RWPE1 (cell line): Measurements from ENCODE around the gene TBC1D1.

Experiments used
- CTCF ChIA-PET: fragments of 350-600 bp; sonication (Branson Sonifier 250); formaldehyde crosslinking; extraction: SDS; loops from one replicate; lab custom pipeline; 2021; lab: Yijun Ruan, JAX
- POLR2A ChIA-PET: fragments of 400-600 bp; formaldehyde crosslinking; extraction: SDS; loops from one replicate; lab custom pipeline; 2020; ENCODE audit warnings: antibody characterized with exemption; ENCODE audit not compliant: low non-redundant PET; lab: Yijun Ruan, JAX
- DNase-seq: peaks from one replicate; pipeline ENCODE4 v3.0.0; 2012; ENCODE audit warnings: low spot score
- H3K27ac ChIP-seq: fragments of 450-650 bp; 2 replicates; pipeline ENCODE4 v1.5.1; 2017
- TF ChIP-seq, protein P1 (sequence below): fragments of 450-650 bp; conservative IDR thresholded peaks from 2 replicates; pipeline ENCODE4 v1.5.1; 2017; ENCODE audit warnings: low read depth, mild to moderate bottlenecking

The TBC1D1 gene

DNA sequence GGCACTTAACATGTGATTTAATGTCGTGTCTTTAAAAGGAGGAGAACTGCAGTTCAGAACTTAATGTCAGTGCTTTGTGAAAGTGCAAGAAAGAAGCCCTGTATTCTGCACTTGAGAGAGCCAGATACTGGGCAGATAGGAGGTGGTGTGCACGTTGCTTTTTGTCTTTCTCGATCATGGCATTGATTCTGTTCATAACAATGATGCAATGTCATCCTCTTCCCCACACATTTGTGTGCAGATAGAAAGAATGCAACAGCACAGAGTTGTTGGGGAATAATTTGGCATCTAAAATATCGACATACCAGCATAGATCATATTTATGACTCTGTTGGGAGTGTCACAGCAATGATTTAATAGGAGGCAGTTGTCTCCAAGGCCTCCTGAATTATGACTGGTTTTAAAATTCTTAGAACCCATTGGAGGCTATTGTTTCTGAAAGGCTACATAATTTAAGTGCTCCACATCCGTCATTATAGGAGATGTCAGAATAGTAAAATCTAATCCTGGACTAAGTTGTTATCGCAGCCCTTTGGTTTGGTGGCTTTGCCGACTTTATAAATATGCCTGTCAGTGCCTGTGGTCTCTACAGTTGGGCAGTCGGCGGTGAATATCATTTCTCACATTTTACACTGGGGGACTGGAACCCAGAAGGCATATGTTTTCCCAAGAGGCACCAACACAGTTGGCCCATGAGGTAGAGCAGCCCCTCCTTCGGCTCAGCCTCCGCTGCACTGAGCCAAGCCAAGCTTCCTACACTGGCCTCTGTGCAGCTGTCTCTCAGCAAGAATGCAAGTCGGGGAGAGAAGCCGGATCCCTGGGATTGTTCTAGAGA is 194.2 kb downstream of the TBC1D1 start:
- H3K27ac ChIP-seq, result no peak overlapping the region
- TF ChIP-seq, protein P1, sequence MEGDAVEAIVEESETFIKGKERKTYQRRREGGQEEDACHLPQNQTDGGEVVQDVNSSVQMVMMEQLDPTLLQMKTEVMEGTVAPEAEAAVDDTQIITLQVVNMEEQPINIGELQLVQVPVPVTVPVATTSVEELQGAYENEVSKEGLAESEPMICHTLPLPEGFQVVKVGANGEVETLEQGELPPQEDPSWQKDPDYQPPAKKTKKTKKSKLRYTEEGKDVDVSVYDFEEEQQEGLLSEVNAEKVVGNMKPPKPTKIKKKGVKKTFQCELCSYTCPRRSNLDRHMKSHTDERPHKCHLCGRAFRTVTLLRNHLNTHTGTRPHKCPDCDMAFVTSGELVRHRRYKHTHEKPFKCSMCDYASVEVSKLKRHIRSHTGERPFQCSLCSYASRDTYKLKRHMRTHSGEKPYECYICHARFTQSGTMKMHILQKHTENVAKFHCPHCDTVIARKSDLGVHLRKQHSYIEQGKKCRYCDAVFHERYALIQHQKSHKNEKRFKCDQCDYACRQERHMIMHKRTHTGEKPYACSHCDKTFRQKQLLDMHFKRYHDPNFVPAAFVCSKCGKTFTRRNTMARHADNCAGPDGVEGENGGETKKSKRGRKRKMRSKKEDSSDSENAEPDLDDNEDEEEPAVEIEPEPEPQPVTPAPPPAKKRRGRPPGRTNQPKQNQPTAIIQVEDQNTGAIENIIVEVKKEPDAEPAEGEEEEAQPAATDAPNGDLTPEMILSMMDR, result no peak
- no peak for DNase-seq
- CTCF ChIA-PET, result no interaction called here
- POLR2A ChIA-PET, result no interaction called here

DNA sequence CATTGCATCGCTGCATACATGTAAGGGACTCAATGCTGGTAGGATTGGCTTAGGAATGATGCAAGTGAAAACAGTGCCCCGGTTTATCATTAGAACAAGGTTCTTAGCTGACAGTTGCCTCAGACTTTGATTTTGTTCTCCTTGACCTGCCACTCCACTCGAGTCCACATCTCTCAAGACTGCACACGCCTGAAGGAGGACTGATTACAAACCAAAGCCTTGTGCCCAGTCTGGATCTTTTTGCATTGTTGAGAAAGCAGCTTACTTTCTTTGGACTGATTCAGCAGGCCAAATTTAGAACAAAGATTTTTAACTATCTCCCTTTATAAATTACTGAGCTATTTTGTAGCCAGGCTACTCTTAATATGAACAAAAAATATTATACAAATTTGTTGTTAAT is 194.9 kb downstream of the TBC1D1 start:
- no peak overlapping the region for H3K27ac ChIP-seq
- CTCF ChIA-PET, result no interaction called here
- no peak for DNase-seq
- TF ChIP-seq, protein P1, result no peak
- POLR2A ChIA-PET, result no interaction called here

DNA sequence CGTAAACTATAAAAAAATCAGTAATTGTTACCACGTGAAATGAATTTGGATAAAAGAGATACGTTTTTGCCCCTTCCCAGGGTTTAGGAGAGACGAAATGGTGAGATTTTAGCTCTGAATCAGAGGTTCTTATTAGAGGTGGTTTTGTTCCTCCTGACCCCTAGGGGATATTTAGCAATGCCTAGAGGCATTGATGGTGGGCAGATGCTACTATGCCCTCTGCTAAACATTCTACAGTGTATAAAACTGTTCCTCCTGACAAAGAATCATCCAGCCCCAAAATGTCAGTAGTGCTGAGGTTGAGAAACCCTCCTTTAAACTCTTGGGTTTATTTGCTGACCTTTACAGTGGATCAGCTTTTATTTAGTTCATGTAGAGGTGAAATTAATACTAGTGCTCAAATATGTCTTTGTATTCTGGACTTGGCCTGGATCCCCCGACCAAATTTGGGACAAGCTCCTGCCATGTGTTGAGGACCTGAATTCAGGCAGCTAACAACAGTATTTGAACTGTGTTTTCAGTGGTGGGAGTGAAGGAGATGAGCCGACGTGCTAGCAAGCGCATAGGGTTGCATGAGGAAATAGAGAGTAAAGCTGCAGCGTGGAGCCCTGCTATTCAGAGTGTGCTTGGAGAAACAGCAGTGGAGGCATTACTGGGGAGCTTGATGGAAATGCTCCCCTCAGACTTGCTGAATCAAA is 195.4 kb downstream of the TBC1D1 start:
- H3K27ac ChIP-seq, result no peak overlapping the region
- CTCF ChIA-PET, result interaction anchor here (0.7 kb wide), 1 partner anchor 250 kb away, joined by 4 read pairs; no protein-coding TSS in a partner anchor
- TF ChIP-seq, protein P1, result no peak
- POLR2A ChIA-PET, result no interaction called here
- DNase-seq, result no peak

DNA sequence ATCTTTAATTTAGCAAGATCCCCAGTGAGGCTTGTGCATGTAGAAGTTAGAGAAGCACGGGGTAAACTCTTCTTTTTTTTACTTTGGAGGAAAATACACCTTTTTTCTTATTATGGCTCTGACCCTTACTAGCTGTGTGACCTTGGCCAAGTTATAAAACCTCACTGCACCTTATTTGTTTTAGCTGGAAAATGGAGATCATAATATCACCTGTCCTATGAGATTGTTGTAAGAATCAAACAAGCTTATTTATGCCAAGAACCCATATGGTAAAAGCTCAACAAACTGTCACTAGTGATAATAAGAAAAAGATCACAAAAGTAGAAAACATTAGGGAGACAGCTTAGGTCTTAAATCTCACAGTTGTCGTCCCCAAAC is 196.0 kb downstream of the TBC1D1 start:
- ChIA-PET POLR2A (no interaction called here), CTCF (interaction anchor here (0.7 kb wide), 1 partner anchor 249 kb away, joined by 4 read pairs; no protein-coding TSS in a partner anchor)

DNA sequence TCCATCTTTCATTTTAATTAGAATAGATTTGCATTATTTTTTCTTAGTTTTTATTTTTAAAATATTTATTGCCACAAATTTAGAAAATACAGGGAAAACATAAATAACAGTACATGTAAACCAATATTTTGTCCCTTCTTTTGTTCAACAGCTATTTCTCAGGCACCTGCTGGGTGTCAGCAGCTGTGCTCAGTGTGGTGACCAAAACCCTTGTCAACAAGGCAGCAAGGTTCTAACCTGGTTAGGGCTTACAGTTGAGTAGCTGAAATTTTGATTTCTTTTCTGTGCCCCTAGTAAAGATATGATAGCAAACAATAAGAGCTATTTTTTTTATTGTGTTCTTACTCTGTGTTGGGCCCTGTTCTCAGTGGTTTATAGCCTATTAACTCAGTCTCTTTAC is 197.4 kb downstream of the TBC1D1 start:
- no peak overlapping the region for H3K27ac ChIP-seq
- ChIA-PET POLR2A (no interaction called here), CTCF (interaction anchor here (0.7 to 0.8 kb wide), 2 partner anchors 14 to 695 kb away, joined by 4 read pairs; partner anchors contain the start of gene TLR10)
- DNase-seq, result no peak
- TF ChIP-seq, protein P1, result no peak

More for the DNA sequence above, 196.0 kb downstream of the TBC1D1 start:
- DNase-seq, result no peak
- no peak overlapping the region for H3K27ac ChIP-seq
- TF ChIP-seq, protein P1, result no peak

DNA sequence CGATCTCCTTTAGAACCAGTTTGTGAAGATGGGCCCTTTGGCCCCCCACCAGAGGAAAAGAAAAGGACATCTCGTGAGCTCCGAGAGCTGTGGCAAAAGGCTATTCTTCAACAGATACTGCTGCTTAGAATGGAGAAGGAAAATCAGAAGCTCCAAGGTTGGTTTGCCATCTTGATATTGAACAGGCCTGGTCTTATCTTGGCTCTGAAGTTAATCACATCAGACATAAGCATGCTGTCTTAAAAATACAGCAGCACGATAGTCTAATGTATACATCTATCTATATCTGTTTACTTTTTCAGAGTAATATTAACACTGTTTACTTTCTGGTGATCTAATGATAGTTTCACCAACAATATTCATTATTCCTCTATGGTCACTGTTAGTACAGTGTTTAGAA is 199.1 kb downstream of the TBC1D1 start:
- POLR2A ChIA-PET, result no interaction called here
- DNase-seq, result no peak
- TF ChIP-seq, protein P1, result no peak
- H3K27ac ChIP-seq, result no peak overlapping the region
- CTCF ChIA-PET, result interaction anchor here (0.6 kb wide), 2 partner anchors 89 to 1176 kb away, joined by 3 read pairs; no protein-coding TSS in a partner anchor
